Breast epithelium (tissue), 3 donors: Measurements from ENCODE around the gene MEIOSIN.

Source experiments
- CTCF ChIP-seq, 3 donors: fragments of 450-650 bp; IDR thresholded peaks; one replicate each; pipeline ENCODE4 v1.5.1; 2016 to 2017; ENCODE audit warnings: antibody characterized with exemption in 3 of 3, mild to moderate bottlenecking in 3 of 3, moderate library complexity in 3 of 3
- POLR2AphosphoS5 ChIP-seq, 3 donors: sonication (generic); formaldehyde crosslinking; IDR thresholded peaks; one replicate each; pipeline ENCODE4 v1.6.1; 2017; ENCODE audit warnings: antibody characterized with exemption in 3 of 3

GRCh38 chr19:45767881-45768654, 34.8 kb downstream of the MEIOSIN start:
- no peak for TF ChIP-seq CTCF (IDR thresholded peaks at IDR 0.05)
- TF ChIP-seq POLR2AphosphoS5 (IDR thresholded peaks at IDR 0.05), result peak in 2 of 3 donors; percentile 43 to 50
